ACC112 (cell line): ENCODE measurements around the gene TPCN1.
A peak's percentile ranks its signal among the peaks of the same experiment; 100 is the strongest.

Experiments
- H2AFZ ChIP-seq: fragments of 200-600 bp; sonication (generic); one replicate; pipeline ENCODE4 v1.6.0; 2017; ENCODE audit warnings: antibody characterized with exemption, low read length; ENCODE audit not compliant: unreplicated experiment
- H3K27ac ChIP-seq: fragments of 200-600 bp; sonication (generic); 2 replicates; pipeline ENCODE4 v1.5.1; 2014; ENCODE audit warnings: low read depth, mild to moderate bottlenecking, antibody characterized with exemption, low read length, moderate library complexity
- H3K27me3 ChIP-seq: fragments of 200-600 bp; sonication (generic); 2 replicates; pipeline ENCODE4 v1.6.1; 2014; ENCODE audit warnings: mild to moderate bottlenecking, antibody characterized with exemption, low read length, moderate library complexity, mixed read lengths; ENCODE audit not compliant: insufficient read depth
- H3K36me3 ChIP-seq: fragments of 200-600 bp; sonication (generic); 2 replicates; pipeline ENCODE4 v1.6.1; 2016; ENCODE audit warnings: mild to moderate bottlenecking, antibody characterized with exemption, low read length, moderate library complexity, mixed read lengths; ENCODE audit not compliant: insufficient read depth
- H3K4me1 ChIP-seq: fragments of 200-600 bp; sonication (generic); one replicate; pipeline ENCODE4 v1.6.1; 2016; ENCODE audit warnings: low read length, mixed read lengths; ENCODE audit not compliant: insufficient read depth, unreplicated experiment, control insufficient read depth
- H3K4me3 ChIP-seq: fragments of 200-600 bp; sonication (generic); 2 replicates; pipeline ENCODE4 v1.5.1; 2014; ENCODE audit warnings: mild to moderate bottlenecking, low read depth, low read length
- H3K79me2 ChIP-seq: fragments of 200-600 bp; sonication (generic); one replicate; pipeline ENCODE4 v1.6.0; 2016; ENCODE audit warnings: low read length; ENCODE audit not compliant: control insufficient read depth, unreplicated experiment, insufficient read depth

Gene TPCN1

GRCh38 chr12:113184098-113184899 is 37.0 kb upstream of the TPCN1 start:
- Histone ChIP-seq H3K4me3 (peak overlapping the region; percentile 90), H3K79me2 (peaks cover 48% of the 10 kb centered on the region), H3K4me1 (peaks cover 19% of the 10 kb centered on the region), H3K27ac (peak overlapping the region; percentile 89), H2AFZ (peak overlapping the region; percentile 80), H3K27me3 (no peaks in the 10 kb centered on the region), H3K36me3 (0 out of 2 replicates have a peak, but pooled peaks cover 11% of the 10 kb centered on the region)

DNA sequence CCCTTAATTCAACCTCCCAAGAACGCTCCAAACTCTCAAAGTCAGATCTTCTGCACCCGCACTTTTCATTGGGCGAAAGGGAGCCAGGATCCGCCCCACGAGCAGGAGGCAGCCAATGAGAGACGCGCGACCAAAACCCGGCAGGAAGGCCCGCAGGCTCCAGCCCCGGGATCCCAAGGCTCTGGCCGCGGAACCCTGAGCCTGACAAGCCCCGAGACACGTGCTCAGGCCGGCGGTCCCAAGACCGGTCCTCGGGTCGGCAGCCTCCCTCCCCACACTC is 36.4 kb upstream of the TPCN1 start:
- Histone ChIP-seq H3K4me1 (peaks cover 19% of the 10 kb centered on the region), H3K27ac (peak overlapping the region; percentile 89), H3K79me2 (peaks cover 45% of the 10 kb centered on the region), H3K4me3 (peak overlapping the region; percentile 90), H3K27me3 (no peaks in the 10 kb centered on the region), H3K36me3 (0 out of 2 replicates have a peak, but pooled peaks cover 8% of the 10 kb centered on the region), H2AFZ (peak overlapping the region; percentile 80)

- H2AFZ ChIP-seq: peak within 1 kb of the TSS; percentile 80
- H3K4me3 ChIP-seq: peak within 1 kb of the TSS; percentile 90
- H3K27ac ChIP-seq: peak within 1 kb of the TSS; percentile 89
- H3K36me3 ChIP-seq: 0 out of 2 replicates have a peak, but pooled peaks cover 4% of the 10 kb centered on the region
- H3K79me2 ChIP-seq: peaks cover 45% of the 10 kb centered on the region
- H3K4me1 ChIP-seq: peaks cover 19% of the 10 kb centered on the region
- H3K27me3 ChIP-seq: no peaks in the 10 kb centered on the region
Measured at GRCh38 chr12:113185180-113186032, 35.9 kb upstream of the TPCN1 start, which contains the start of the genes DDX54 and RITA1. Gene DDX54, minus strand, starts transcription at chr12:113185478. Its CDS starts 27 bp downstream, at chr12:113185451. Gene RITA1, plus strand, starts transcription at chr12:113185721. Its CDS starts 1,026 bp downstream, at chr12:113186747.

DNA sequence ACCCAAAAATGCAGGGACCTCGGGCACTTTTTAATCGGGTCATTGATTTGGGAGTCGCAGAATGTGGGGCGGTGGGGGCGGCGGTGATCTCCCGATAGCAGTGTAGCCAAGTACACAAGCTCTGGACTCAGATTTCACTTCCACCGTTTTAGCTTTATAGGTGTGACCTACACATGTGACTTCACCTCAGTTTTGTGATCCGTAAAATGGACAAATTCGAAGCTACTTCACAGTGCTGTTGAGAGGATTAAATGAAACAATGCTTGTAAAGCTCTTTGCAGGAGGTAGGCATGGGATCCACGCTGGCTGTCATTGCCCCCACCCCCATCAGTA is 35.3 kb upstream of the TPCN1 start:
- Histone ChIP-seq H3K79me2 (peaks cover 39% of the 10 kb centered on the region), H3K36me3 (no peaks in the 10 kb centered on the region), H3K27me3 (no peaks in the 10 kb centered on the region), H3K4me3 (peak overlapping the region; percentile 90), H2AFZ (peak overlapping the region; percentile 58), H3K27ac (no peak overlapping the region; the same call in 1 of the 2 replicates), H3K4me1 (peaks cover 19% of the 10 kb centered on the region)

DNA sequence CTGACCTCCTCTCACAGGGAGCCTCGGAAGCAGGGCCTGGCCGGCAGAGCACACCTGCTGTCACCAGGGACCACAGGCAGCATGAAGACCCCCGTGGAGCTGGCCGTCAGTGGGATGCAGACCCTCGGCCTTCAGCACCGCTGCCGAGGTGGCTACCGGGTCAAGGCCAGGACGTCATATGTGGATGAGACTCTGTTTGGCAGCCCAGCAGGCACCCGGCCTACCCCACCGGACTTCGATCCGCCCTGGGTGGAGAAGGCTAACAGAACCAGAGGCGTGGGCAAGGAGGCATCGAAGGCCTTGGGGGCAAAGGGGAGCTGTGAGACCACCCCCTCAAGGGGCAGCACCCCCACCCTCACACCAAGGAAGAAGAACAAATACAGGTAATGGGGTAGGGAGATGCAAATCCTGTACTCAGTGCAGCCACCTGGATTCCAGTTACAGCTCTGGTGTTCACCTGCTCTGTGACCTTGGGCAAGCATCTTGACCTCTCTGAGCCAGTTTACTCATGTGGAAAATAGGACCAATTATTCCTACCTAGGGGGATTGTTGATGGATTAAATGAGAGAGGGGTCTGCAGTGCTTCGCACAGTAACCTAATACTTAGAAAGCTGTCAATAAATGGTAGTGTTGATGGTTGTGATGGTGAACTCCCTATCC is 34.5 kb upstream of the TPCN1 start:
- Histone ChIP-seq H3K27ac (no peak overlapping the region), H3K4me3 (peak overlapping the region; percentile 90), H3K27me3 (no peaks in the 10 kb centered on the region), H3K4me1 (peaks cover 19% of the 10 kb centered on the region), H3K36me3 (peaks cover 3% of the 10 kb centered on the region; the same call in 1 of the 2 replicates), H2AFZ (no peak overlapping the region), H3K79me2 (peaks cover 33% of the 10 kb centered on the region)

GRCh38 chr12:113189361-113189760 is 31.9 kb upstream of the TPCN1 start:
- Histone ChIP-seq H3K27ac (no peak overlapping the region), H3K27me3 (no peaks in the 10 kb centered on the region), H3K79me2 (peaks cover 12% of the 10 kb centered on the region), H2AFZ (no peak overlapping the region), H3K4me3 (no peak overlapping the region), H3K4me1 (peaks cover 28% of the 10 kb centered on the region), H3K36me3 (peaks cover 3% of the 10 kb centered on the region; the same call in 1 of the 2 replicates)

DNA sequence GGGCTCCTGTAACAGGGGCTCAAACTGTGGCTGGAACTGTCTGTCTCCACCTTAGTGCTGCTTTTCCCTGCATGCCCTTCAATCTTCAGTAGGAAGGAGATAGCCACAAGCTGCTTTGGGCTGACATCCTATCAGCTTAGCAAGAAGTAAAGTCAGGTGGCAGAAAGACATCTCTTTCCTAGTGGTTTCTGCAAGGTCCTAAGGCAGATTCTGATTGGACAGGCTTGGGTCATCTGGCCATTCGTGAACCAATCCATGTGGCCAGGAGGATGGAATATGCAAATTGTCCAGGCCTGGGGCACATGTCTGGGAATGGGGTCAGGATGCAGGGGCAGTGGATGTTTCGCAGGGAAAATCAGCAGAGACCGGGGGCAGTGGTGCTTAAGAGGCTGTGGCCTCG is 30.5 kb upstream of the TPCN1 start:
- peaks cover 10% of the 10 kb centered on the region for H3K79me2 ChIP-seq
- H3K4me1 ChIP-seq: peaks cover 38% of the 10 kb centered on the region
- no peaks in the 10 kb centered on the region for H3K27me3 ChIP-seq
- no peak overlapping the region for H3K4me3 ChIP-seq
- no peak overlapping the region for H2AFZ ChIP-seq
- H3K36me3 ChIP-seq: peaks cover 3% of the 10 kb centered on the region; the same call in 1 of the 2 replicates
- no peak overlapping the region for H3K27ac ChIP-seq

- Histone ChIP-seq H3K36me3 (peaks cover 3% of the 10 kb centered on the region; the same call in 1 of the 2 replicates), H3K27ac (no peak overlapping the region), H3K4me1 (peaks cover 36% of the 10 kb centered on the region), H3K27me3 (no peaks in the 10 kb centered on the region), H3K79me2 (peaks cover 9% of the 10 kb centered on the region), H3K4me3 (no peak overlapping the region), H2AFZ (no peak overlapping the region)
Measured at GRCh38 chr12:113191227-113191626, 30.0 kb upstream of the TPCN1 start.

GRCh38 chr12:113194971-113195391 is 26.3 kb upstream of the TPCN1 start:
- peaks cover 3% of the 10 kb centered on the region; the same call in 1 of the 2 replicates for H3K36me3 ChIP-seq
- H3K4me3 ChIP-seq: no peak overlapping the region
- H2AFZ ChIP-seq: no peak overlapping the region
- H3K27me3 ChIP-seq: no peaks in the 10 kb centered on the region
- H3K4me1 ChIP-seq: peaks cover 25% of the 10 kb centered on the region
- no peaks in the 10 kb centered on the region for H3K79me2 ChIP-seq
- peak overlapping the region; percentile 73 for H3K27ac ChIP-seq

GRCh38 chr12:113195598-113195997 is 25.7 kb upstream of the TPCN1 start:
- Histone ChIP-seq H3K79me2 (no peaks in the 10 kb centered on the region), H3K4me3 (no peak overlapping the region), H3K27me3 (no peaks in the 10 kb centered on the region), H3K36me3 (peaks cover 3% of the 10 kb centered on the region; the same call in 1 of the 2 replicates), H2AFZ (no peak overlapping the region), H3K27ac (peak overlapping the region; percentile 73), H3K4me1 (peaks cover 25% of the 10 kb centered on the region)
